Stimulated activated CD4-positive, alpha-beta T cell treated with anti-CD3 and anti-CD28 coated beads, Interleukin-2, amount 100 ng/mL, for 48 hours (primary cell): Measurements from ENCODE around the gene DGKD.
A peak's percentile ranks its signal among the peaks of the same experiment; 100 is the strongest.
"Not testable (repeated sequence)": the region's sequence is repeated elsewhere in the genome, so short reads cannot be mapped to it uniquely, and the experiment has no call there.

Experiments
- DNase-seq, 2 donors: peaks; one replicate each; pipeline ENCODE4 v3.0.0-alpha.2; 2020

Gene DGKD

GRCh38 chr2:233387667-233388528 is 33.6 kb downstream of the DGKD start:
- DNase-seq: no peak

- no peak for DNase-seq
Measured at GRCh38 chr2:233389601-233390125, 35.4 kb downstream of the DGKD start.

- no peak for DNase-seq
Measured at GRCh38 chr2:233395687-233396086, 41.4 kb downstream of the DGKD start.

GRCh38 chr2:233396726-233397665 is 42.7 kb downstream of the DGKD start:
- not testable (repeated sequence) for DNase-seq

GRCh38 chr2:233399306-233400225 is 45.3 kb downstream of the DGKD start:
- no peak for DNase-seq

GRCh38 chr2:233400341-233400740 is 46.0 kb downstream of the DGKD start:
- DNase-seq: no peak

GRCh38 chr2:233400961-233401360 is 46.7 kb downstream of the DGKD start:
- DNase-seq: no peak

- no peak for DNase-seq
Measured at GRCh38 chr2:233402346-233402745, 48.1 kb downstream of the DGKD start.

- no peak for DNase-seq
Measured at GRCh38 chr2:233402789-233403188, 48.5 kb downstream of the DGKD start.

- DNase-seq: peak in 1 of 2 donors; percentile 42
Measured at GRCh38 chr2:233404222-233404621, 49.9 kb downstream of the DGKD start.

GRCh38 chr2:233406865-233407264 is 52.6 kb downstream of the DGKD start:
- no peak for DNase-seq

GRCh38 chr2:233407771-233408181 is 53.5 kb downstream of the DGKD start:
- DNase-seq: no peak

GRCh38 chr2:233408366-233409285 is 54.3 kb downstream of the DGKD start:
- no peak for DNase-seq

- DNase-seq: no peak
Measured at GRCh38 chr2:233409286-233409991, 55.1 kb downstream of the DGKD start.

- DNase-seq: no peak
Measured at GRCh38 chr2:233410196-233410760, 56.0 kb downstream of the DGKD start.

- DNase-seq: no peak
Measured at GRCh38 chr2:233411162-233411561, 56.9 kb downstream of the DGKD start.

GRCh38 chr2:233412405-233412804 is 58.1 kb downstream of the DGKD start:
- DNase-seq: no peak

- no peak for DNase-seq
Measured at GRCh38 chr2:233413046-233413445, 58.8 kb downstream of the DGKD start.

- DNase-seq: peak; percentile 34 to 36
Measured at GRCh38 chr2:233413559-233414272, 59.4 kb downstream of the DGKD start.
